ENCODE results near the gene LIMS2.

LIMS2 gene

DNA sequence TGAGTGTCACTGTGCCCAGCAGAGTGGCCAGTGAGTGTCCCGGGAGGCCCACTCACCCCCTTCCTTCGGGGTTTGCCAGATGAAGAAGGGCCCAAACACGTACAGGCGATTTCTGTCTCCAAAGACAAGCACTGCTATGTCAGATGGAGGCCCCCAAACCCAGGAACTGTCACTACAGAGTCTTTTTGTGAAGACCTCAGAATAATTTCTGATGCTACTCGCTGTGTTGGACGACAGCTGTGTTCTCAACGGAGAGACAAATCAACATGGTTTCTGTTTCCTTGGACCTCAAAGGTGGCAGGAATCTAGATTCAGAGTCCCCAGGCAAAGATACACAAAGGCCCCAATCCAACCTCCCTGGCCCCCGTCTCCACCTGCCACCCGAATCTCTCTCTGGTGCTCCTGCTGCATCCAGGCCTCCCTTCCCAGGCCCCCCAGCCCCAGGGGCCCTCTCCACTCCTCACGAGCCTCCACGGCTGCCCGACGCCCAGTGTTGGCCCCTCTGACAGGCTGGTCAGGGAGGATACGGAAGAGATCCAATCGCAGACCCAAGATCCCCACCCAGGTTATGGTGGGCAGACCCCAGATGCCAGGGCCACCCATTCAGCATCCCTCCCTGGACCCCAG, 31.8 kb downstream of the LIMS2 start:
- Histone ChIP-seq H3K4me3 (ENCODE audit: low read depth, low read length) (no peak overlapping the region), H3K9me3 (no peaks in the 10 kb centered on the region), H3K4me1 (peaks cover 6% of the 10 kb centered on the region), H3K27me3 (no peaks in the 10 kb centered on the region), H3K36me3 (no peaks in the 10 kb centered on the region)
- DNase-seq = no peak
- TF ChIP-seq, protein P1, sequence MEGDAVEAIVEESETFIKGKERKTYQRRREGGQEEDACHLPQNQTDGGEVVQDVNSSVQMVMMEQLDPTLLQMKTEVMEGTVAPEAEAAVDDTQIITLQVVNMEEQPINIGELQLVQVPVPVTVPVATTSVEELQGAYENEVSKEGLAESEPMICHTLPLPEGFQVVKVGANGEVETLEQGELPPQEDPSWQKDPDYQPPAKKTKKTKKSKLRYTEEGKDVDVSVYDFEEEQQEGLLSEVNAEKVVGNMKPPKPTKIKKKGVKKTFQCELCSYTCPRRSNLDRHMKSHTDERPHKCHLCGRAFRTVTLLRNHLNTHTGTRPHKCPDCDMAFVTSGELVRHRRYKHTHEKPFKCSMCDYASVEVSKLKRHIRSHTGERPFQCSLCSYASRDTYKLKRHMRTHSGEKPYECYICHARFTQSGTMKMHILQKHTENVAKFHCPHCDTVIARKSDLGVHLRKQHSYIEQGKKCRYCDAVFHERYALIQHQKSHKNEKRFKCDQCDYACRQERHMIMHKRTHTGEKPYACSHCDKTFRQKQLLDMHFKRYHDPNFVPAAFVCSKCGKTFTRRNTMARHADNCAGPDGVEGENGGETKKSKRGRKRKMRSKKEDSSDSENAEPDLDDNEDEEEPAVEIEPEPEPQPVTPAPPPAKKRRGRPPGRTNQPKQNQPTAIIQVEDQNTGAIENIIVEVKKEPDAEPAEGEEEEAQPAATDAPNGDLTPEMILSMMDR (IDR thresholded peaks at IDR 0.05; ENCODE audit: low read depth, low read length) = no peak

DNA sequence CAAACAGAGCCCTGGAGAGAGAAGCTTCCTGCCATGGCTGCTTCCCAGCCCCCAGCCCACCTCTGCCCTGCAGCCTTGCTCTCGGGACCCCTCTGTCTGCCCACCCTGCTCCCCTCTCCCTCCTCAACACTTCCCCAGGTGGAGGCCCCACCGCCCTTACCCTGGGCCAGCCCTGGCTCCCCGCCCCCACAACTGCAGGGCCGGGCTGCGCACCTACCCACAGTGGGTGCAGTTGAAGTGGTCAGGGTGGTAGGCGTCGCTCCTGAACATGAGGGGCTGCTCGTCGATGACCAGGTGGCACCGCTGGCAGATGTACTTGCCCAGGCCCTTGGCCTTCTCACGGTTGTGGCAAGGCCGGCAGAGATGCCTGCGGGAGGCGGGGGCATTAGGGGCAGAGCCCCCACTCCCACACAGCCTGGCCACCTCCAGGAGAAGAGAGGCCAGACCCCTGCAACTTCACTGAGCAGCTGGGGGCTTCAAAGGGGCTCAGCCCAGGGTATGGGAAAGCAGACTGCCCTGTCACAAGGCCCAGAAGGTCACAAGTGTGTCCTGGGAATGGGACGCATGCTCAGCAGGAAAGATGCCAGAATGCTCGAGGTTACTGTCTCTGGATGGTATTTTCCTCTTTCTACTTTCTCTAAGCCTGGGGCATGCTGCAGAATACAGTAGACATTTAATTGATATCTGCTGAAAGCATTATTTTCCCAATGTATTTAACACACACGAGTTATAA, 32.5 kb downstream of the LIMS2 start:
- Histone ChIP-seq H3K9me3 (no peaks in the 10 kb centered on the region), H3K4me1 (peaks cover 6% of the 10 kb centered on the region), H3K27me3 (no peaks in the 10 kb centered on the region), H3K36me3 (no peaks in the 10 kb centered on the region), H3K4me3 (ENCODE audit: low read depth, low read length) (no peak overlapping the region)
- no peak for DNase-seq
- TF ChIP-seq, protein P1 (IDR thresholded peaks at IDR 0.05; ENCODE audit: low read depth, low read length) = no peak

DNA sequence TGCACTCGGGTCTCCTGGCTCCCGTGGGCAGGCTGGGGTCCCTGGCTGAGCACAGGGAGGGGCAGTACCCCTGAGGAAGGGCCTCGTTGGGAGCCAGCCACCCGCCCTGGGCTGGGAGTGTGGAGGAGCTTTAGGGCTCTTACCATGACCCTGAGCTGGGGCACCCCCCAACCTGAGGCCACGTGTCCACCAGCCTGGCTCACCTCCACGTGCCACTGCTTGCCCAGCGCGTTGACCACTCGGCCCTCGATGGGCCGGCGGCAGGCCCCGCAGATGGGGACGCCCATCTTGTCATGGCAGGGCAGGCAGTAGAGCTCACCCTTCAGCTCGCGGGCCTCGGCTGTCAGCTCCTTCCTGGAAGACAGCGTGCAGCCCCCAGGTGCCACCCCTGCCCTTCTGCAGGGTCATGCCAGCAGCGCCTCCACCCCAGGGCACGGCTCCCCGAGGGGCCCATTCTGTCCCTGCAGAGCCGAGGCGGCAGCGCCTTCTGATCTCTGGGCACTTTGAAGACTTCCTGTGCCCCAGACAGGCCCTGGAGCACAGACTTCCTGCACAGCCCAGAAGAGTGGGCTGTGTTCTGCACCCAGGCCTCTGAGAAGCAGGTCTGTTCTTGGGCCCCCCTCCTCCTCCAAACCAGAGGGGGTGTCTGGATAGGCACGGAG, 33.4 kb downstream of the LIMS2 start:
- no peak overlapping the region for H3K4me3 ChIP-seq (ENCODE audit: low read depth, low read length)
- H3K4me1 ChIP-seq = peaks cover 6% of the 10 kb centered on the region

DNA sequence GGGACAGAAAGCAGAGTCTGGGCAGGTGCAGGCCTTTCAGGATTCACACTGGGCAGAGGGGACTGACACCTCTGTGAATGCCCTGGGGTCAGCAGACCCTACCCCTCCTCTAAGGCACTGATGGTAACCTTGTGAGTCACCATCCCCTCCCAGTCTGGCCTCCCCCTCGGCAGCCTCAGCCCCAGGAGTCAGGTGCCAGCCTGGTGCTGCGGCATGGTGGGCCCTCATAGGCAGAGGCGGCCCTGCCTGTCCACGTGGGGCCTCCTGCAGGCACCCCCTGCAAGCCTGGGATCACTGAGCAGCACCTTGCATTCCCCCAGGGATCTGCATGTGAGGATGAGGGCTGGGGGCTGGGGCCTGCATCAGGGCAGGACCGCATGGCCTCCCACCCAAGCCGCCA, 34.2 kb downstream of the LIMS2 start:
- TF ChIP-seq, protein P1 (IDR thresholded peaks at IDR 0.05; ENCODE audit: low read depth, low read length) = no peak
- Histone ChIP-seq H3K36me3 (no peaks in the 10 kb centered on the region), H3K27me3 (no peaks in the 10 kb centered on the region), H3K4me3 (ENCODE audit: low read depth, low read length) (no peak overlapping the region), H3K9me3 (no peaks in the 10 kb centered on the region), H3K4me1 (peaks cover 6% of the 10 kb centered on the region)
- no peak for DNase-seq

More for the DNA sequence above, 33.4 kb downstream of the LIMS2 start:
- Histone ChIP-seq H3K9me3 (no peaks in the 10 kb centered on the region), H3K27me3 (no peaks in the 10 kb centered on the region), H3K36me3 (no peaks in the 10 kb centered on the region)
- no peak for DNase-seq
- TF ChIP-seq, protein P1 (IDR thresholded peaks at IDR 0.05; ENCODE audit: low read depth, low read length) = no peak

DNA sequence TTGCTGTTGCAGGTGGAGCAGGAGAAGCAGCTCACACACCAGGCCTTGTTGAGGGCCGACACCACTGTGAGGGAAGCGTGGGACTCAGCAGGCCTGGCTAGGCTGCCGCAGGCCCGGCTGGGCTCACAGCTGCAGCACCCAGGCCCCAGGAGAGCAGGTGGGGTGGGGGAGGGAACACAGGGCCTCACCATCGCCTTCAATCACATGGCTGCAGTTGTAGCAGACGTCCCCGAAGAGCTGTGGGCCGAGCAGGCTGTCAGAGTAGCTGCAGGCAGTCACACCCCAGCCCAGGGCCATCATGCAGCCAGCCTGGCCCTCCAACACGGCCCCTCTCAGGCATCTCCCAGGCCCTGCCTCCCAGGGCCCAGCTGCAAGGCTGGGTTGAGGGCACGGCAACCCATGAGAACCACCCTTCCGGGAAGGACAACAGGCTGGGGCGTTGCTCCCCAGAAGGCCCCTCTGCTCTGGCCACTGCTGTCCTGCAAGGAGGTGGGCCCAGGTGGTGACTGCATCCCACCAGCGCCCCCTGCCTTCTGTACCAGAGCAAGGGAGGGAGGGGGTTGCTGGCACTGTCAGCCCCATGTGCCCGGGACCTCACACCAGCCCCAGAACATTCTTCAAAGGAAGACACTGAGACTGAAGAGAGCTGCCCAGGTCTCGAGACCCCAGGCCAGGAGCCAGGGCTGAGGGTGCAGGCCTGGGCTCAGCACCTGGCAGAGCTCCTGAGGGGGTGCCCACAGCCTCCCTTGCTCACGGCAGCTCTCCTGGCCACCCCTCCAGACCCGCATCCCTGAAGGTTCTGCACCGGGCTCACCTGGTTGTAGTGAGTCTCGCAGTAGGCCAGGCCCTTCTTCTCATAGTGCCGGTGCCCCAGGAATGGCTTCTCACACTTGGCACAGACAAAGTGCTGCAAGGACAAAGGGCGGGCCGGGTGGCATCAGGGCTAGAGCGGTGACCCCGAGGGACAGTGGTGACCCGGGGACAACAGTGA, 35.0 kb downstream of the LIMS2 start:
- Histone ChIP-seq H3K27me3 (no peaks in the 10 kb centered on the region), H3K4me3 (ENCODE audit: low read depth, low read length) (no peak overlapping the region), H3K9me3 (no peaks in the 10 kb centered on the region), H3K36me3 (no peaks in the 10 kb centered on the region), H3K4me1 (peaks cover 6% of the 10 kb centered on the region)
- TF ChIP-seq, protein P1 (IDR thresholded peaks at IDR 0.05; ENCODE audit: low read depth, low read length) = peak; percentile 36
- peak; percentile 71 for DNase-seq

Measured in BE2C (cell line).